ENCODE results near the gene TBL2. TPM values are rescaled to one million over a fixed set of nuclear protein-coding genes. Genes with fewer than 3 reads are reported as not detected.
A peak's percentile ranks its signal among the peaks of the same experiment; 100 is the strongest.

TBL2 gene
- total and polyA plus RNA-seq, 2 experiments from 2014 or later, result 65.3 to 80.3 TPM

- no peaks in the 10 kb centered on the region for H3K9me3 ChIP-seq (ENCODE audit: low read depth)
- peaks cover 2% of the 10 kb centered on the region for H3K36me3 ChIP-seq
- H3K27me3 ChIP-seq, result no peaks in the 10 kb centered on the region
- no peak for TF ChIP-seq CTCF (IDR thresholded peaks at IDR 0.05; ENCODE audit: low read depth, low read length)
- peak overlapping the region; percentile 97 for H3K27ac ChIP-seq
- H3K4me1 ChIP-seq (ENCODE audit: low read depth), result peaks cover 24% of the 10 kb centered on the region
- peak overlapping the region; percentile 98 for H3K4me3 ChIP-seq
- DNase-seq (ENCODE audit: low read depth in 1 of 2, low spot score in 1 of 2), result peak in 1 of 2 donors; percentile 77
Measured at GRCh38 chr7:73521636-73522104, 56.7 kb downstream of the TBL2 start.

DNA sequence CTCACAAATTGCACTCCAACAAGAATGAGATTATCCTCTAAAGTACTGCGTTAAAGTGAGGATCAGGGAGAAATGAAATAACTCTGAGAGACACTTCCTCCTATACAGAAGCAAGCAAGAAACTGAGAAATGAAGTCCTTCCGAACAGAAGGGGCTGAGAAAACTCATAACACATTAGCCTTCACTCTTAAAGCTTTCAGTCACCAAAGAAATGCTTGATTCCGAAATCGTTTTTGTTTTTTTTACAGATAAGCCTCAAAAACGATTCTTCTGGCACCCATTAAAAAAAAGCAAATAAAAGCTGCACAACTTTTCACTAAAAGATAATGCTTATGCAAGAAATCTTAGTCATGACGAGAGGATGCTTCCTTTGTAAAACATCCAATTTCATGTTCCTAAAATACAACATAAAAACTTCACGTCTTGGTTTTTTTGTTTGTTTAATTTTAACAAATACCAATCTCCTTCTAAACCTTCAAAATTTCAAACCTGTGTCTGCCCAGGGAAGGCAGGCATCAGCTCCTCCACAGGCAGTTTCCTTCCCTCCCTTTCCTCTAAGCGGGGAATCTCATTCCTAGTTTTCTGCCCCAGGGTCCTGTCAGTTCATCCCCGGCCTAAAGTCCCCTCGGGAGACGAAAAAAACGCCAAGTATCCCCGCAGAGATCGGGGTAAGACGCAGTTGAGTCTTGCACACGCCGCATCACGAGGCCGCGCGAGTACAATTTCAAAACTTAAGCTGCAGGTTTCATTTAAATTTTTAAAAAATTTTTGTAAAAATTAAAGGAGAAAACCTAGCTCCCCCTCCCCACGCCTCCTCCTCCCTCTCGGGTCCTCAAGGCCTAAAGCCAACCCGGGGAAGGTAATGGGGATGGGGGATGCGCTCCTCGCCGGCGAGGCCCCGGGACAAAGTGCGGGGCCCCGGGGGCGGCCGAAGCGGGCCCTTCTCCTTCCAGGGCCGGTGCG lies 57.4 kb downstream of the TBL2 start:
- no peak for TF ChIP-seq CTCF (IDR thresholded peaks at IDR 0.05; ENCODE audit: low read depth, low read length)
- Histone ChIP-seq H3K9me3 (ENCODE audit: low read depth) (no peaks in the 10 kb centered on the region), H3K36me3 (peaks cover 5% of the 10 kb centered on the region), H3K27me3 (no peaks in the 10 kb centered on the region), H3K4me1 (ENCODE audit: low read depth) (peaks cover 24% of the 10 kb centered on the region), H3K4me3 (peak overlapping the region; percentile 98), H3K27ac (peak overlapping the region; percentile 97)
- DNase-seq (ENCODE audit: low read depth in 1 of 2, low spot score in 1 of 2), result peak; percentile 16 to 49

DNA sequence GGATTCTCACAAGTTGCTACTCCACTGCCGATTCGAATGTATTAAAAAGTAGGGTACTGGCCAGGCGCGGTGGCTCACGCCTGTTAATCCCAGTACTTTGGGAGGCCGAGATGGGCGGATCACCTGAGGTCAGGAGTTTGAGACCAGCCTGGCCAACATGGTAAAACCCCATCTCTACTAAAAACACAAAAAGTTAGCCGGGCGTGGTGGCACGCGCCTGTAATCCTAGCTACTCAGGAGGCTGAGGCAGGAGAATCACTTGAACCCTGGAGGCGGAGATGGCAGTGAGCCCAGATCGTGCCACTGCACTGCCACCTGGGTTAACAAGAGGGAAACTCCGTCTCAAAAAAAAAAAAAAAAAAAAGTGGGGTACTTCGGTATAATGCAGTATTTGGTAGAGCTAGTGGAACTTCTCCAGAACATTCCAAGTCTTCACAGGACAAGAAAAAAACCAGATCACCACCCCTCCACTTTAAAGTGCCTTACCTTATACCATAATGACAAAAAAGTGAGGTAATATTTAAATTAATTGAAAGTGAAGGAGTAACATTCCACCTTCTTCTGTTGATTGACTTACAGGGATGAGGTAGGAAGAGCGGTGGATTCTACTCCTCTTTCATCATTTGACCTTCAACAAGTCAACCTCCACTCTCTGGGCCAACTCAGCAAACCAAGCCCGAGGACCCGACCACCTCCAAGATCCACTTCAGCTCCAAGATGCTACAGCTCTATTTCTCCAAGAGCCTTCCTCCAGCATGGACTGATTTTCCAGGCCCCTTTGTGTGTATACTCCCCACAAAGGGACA lies 58.3 kb downstream of the TBL2 start:
- Histone ChIP-seq H3K27ac (peak overlapping the region; percentile 97), H3K36me3 (peaks cover 5% of the 10 kb centered on the region)
- no peak for TF ChIP-seq CTCF (IDR thresholded peaks at IDR 0.05; ENCODE audit: low read depth, low read length)

DNA sequence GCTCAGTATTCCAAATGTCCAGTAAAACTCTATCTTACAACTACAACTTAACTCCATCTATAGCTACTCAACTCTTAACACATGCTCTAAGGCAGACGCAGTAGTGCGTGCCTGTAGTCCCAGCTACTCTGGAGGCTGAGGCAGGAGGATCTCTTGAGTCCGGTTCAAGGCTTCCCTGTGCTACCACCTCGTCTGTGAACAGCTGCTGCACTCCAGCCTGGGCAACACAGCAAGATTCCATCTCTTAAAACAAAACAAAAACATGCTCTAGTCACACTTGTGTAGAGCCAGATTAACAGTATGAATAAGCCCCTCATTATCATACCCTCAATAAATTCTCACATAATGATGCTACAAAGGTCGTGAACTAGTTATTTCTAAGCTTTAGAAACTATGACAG lies 59.9 kb downstream of the TBL2 start:
- no peak overlapping the region for H3K4me3 ChIP-seq

More for the DNA sequence above, 58.3 kb downstream of the TBL2 start:
- Histone ChIP-seq H3K4me3 (peak overlapping the region; percentile 98), H3K4me1 (ENCODE audit: low read depth) (peaks cover 24% of the 10 kb centered on the region), H3K9me3 (ENCODE audit: low read depth) (no peaks in the 10 kb centered on the region), H3K27me3 (no peaks in the 10 kb centered on the region)
- DNase-seq (ENCODE audit: low read depth in 1 of 2, low spot score in 1 of 2), result peak in 1 of 2 donors; percentile 1

More for the DNA sequence above, 59.9 kb downstream of the TBL2 start:
- no peak overlapping the region for H3K27ac ChIP-seq
- TF ChIP-seq CTCF (IDR thresholded peaks at IDR 0.05; ENCODE audit: low read depth, low read length), result no peak
- DNase-seq (ENCODE audit: low read depth in 1 of 2, low spot score in 1 of 2), result no peak
- peaks cover 5% of the 10 kb centered on the region for H3K36me3 ChIP-seq
- no peaks in the 10 kb centered on the region for H3K27me3 ChIP-seq
- H3K9me3 ChIP-seq (ENCODE audit: low read depth), result no peaks in the 10 kb centered on the region
- H3K4me1 ChIP-seq (ENCODE audit: low read depth), result peaks cover 24% of the 10 kb centered on the region

Other genes starting within 250 kb of the TBL2 start
- gene FZD9, start 144.8 kb downstream of the TBL2 start, total RNA-seq, result 4.4 and 5.6 TPM in 2 replicates
- gene FZD9, start 144.8 kb downstream of the TBL2 start, polyA plus RNA-seq, result 2.5 and 3.8 TPM in 2 replicates
- gene BAZ1B, start 56.3 kb downstream of the TBL2 start, total RNA-seq, result 35.1 and 42.5 TPM in 2 replicates
- 18.1 and 19.7 TPM in 2 replicates for gene BAZ1B, start 56.3 kb downstream of the TBL2 start, polyA plus RNA-seq
- gene BCL7B, start 20.9 kb downstream of the TBL2 start, total RNA-seq, result 34.4 and 36.7 TPM in 2 replicates
- gene BCL7B, start 20.9 kb downstream of the TBL2 start, polyA plus RNA-seq, result 37.8 and 45.7 TPM in 2 replicates
- 0.07 and 1.8 TPM in 2 replicates for gene MLXIPL, start 45.9 kb upstream of the TBL2 start, total RNA-seq
- gene MLXIPL, start 45.9 kb upstream of the TBL2 start, polyA plus RNA-seq, result 1.2 and 1.7 TPM in 2 replicates
- 31.0 and 32.0 TPM in 2 replicates for gene VPS37D, start 89.3 kb upstream of the TBL2 start, total RNA-seq
- 14.6 and 19.8 TPM in 2 replicates for gene VPS37D, start 89.3 kb upstream of the TBL2 start, polyA plus RNA-seq
- 9.9 and 10.1 TPM in 2 replicates for gene DNAJC30, start 104.9 kb upstream of the TBL2 start, total RNA-seq
- 23.4 and 24.3 TPM in 2 replicates for gene DNAJC30, start 104.9 kb upstream of the TBL2 start, polyA plus RNA-seq
- gene BUD23, start 105.0 kb upstream of the TBL2 start, total RNA-seq, result 63.9 and 100.0 TPM in 2 replicates
- 141 and 170 TPM in 2 replicates for gene BUD23, start 105.0 kb upstream of the TBL2 start, polyA plus RNA-seq
- 14.4 and 20.6 TPM in 2 replicates for gene STX1A, start 141.1 kb upstream of the TBL2 start, total RNA-seq
- gene STX1A, start 141.1 kb upstream of the TBL2 start, polyA plus RNA-seq, result 9.8 and 11.8 TPM in 2 replicates
- gene ABHD11, start 160.2 kb upstream of the TBL2 start, total RNA-seq, result 30.9 and 48.9 TPM in 2 replicates
- 42.2 and 59.6 TPM in 2 replicates for gene ABHD11, start 160.2 kb upstream of the TBL2 start, polyA plus RNA-seq
- gene CLDN3, start 191.7 kb upstream of the TBL2 start, total RNA-seq, result 5.9 and 11.0 TPM in 2 replicates
- gene CLDN3, start 191.7 kb upstream of the TBL2 start, polyA plus RNA-seq, result 5.6 and 11.2 TPM in 2 replicates